Kidney (tissue), 14 donors: ENCODE measurements around the gene STK38. TPM values are rescaled to one million over a fixed set of nuclear protein-coding genes. Genes with fewer than 3 reads are reported as not detected.
"Not testable (repeated sequence)": the region's sequence is repeated elsewhere in the genome, so short reads cannot be mapped to it uniquely, and the experiment has no call there.

Source experiments
- DNase-seq, 5 donors: peaks; one replicate each; pipeline ENCODE4 v3.0.0-alpha.2; 2013 to 2020
- FAIRE-seq: peaks from 2 replicates; lab custom pipeline; 2012; peaks lifted over from hg19 to GRCh38; lab: Jason Lieb, UNC
- H3K27ac ChIP-seq, 2 donors: one replicate each; pipeline ENCODE4 v1.7.0; 2013; ENCODE audit warnings: low read depth in 2 of 2, low read length in 2 of 2, inconsistent platforms in 1 of 2
- H3K27me3 ChIP-seq: one replicate; pipeline ENCODE4 v1.7.1; 2013; ENCODE audit warnings: low read length, inconsistent platforms; ENCODE audit not compliant: control insufficient read depth, insufficient read depth
- H3K36me3 ChIP-seq, 3 donors: one replicate each; pipeline versions ENCODE4 v1.7.0 to v1.7.1; 2013; ENCODE audit warnings: low read length in 3 of 3, control low read depth in 1 of 3, inconsistent platforms in 1 of 3; ENCODE audit not compliant: insufficient read depth in 3 of 3, control insufficient read depth in 2 of 3
- H3K4me1 ChIP-seq, 3 donors: one replicate each; pipeline versions ENCODE4 v1.7.0 to v1.7.1; 2013; ENCODE audit warnings: low read length in 3 of 3, inconsistent platforms in 1 of 3, low read depth in 1 of 3; ENCODE audit not compliant: control insufficient read depth in 2 of 3, insufficient read depth in 2 of 3
- H3K4me3 ChIP-seq, 3 donors: one replicate each; pipeline versions ENCODE4 v1.7.0 to v1.8.1; 2013; ENCODE audit warnings: low read length in 3 of 3, control low read depth in 1 of 3, inconsistent platforms in 1 of 3
- H3K9ac ChIP-seq, 3 donors: one replicate each; pipeline versions ENCODE4 v1.7.0 to v1.7.1; 2013; ENCODE audit warnings: low read length in 3 of 3, control low read depth in 1 of 3, inconsistent platforms in 1 of 3
- H3K9me3 ChIP-seq, 3 donors: one replicate each; pipeline versions ENCODE4 v1.7.0 to v1.7.1; 2013; ENCODE audit warnings: low read length in 3 of 3, control low read depth in 1 of 3, inconsistent platforms in 1 of 3; ENCODE audit not compliant: control insufficient read depth in 2 of 3, insufficient read depth in 1 of 3
- intact Hi-C: fragments of 100-400 bp; cut with DNase I; formaldehyde crosslinking; loops from one replicate; pipeline ENCODE4 v1.11.1; 2022
- polyA plus RNA-seq: library from polyadenylated mRNA; stranded (reverse); fragments of 350-450 nt; fragmentation: Illumina TruSeq; extraction: RNeasy Lipid Tissue Mini Kit (QIAGEN cat#74804); gene quantifications from one replicate; pipeline ENCODE4 v1.2.3, GENCODE V29; 2014; ENCODE audit warnings: low read depth, low replicate concordance; ENCODE audit not compliant: insufficient read depth
- total RNA-seq: library from RNA; stranded (reverse); fragmentation: NEBNext Ultra II Directional; extraction: Animal tissue kit (Norgen Biotek cat#: 25700); gene quantifications from one replicate; pipeline ENCODE4 v1.2.1, GENCODE V29; 2021
- TF ChIP-seq, protein P1 (sequence below): IDR thresholded peaks from 3 replicates; pipeline ENCODE4 v1.5.1; 2012; ENCODE audit warnings: mild to moderate bottlenecking, moderate library complexity, borderline replicate concordance; ENCODE audit not compliant: insufficient read depth; ENCODE audit errors: extremely low read depth
- donor health status: control.
- donor health status: control.
- donor health status: control.
- donor health status: control.
- donor health status: control.
- donor health status: DM: yes; HTN: yes; CAD: no.
- donor health status: Normal renal cell carcinoma (clear cell type).

The STK38 gene
- total and polyA plus RNA-seq, 2 donors from 2014 or later = 21.3 to 30.4 TPM

DNA sequence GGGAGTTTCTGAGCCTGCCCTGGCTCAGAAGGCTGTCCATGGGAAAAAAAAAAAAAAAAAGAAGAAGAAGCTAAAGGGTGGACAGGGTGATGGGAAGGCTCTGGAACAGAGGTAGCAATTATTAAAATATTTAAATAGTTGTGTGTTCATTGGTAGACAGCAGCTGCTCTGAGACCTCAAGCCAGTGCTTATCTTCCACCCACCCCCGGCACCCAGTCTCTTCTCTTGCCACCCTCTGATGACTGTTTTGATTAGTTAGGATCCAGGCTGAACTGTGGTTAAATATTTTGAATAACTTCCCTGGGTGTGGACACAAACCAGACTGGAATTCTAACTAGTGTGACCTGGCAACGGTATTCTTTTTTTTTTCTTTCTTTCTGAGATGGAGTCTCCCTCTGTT, 30.0 kb upstream of the STK38 start:
- Histone ChIP-seq H3K27ac (no peak overlapping the region), H3K36me3 (no peaks in the 10 kb centered on the region), H3K4me3 (no peak overlapping the region), H3K9me3 (no peaks in the 10 kb centered on the region), H3K4me1 (no peaks in the 10 kb centered on the region), H3K27me3 (no peaks in the 10 kb centered on the region), H3K9ac (no peak overlapping the region)
- DNase-seq = no peak
- FAIRE-seq = no peak
- TF ChIP-seq, protein P1, sequence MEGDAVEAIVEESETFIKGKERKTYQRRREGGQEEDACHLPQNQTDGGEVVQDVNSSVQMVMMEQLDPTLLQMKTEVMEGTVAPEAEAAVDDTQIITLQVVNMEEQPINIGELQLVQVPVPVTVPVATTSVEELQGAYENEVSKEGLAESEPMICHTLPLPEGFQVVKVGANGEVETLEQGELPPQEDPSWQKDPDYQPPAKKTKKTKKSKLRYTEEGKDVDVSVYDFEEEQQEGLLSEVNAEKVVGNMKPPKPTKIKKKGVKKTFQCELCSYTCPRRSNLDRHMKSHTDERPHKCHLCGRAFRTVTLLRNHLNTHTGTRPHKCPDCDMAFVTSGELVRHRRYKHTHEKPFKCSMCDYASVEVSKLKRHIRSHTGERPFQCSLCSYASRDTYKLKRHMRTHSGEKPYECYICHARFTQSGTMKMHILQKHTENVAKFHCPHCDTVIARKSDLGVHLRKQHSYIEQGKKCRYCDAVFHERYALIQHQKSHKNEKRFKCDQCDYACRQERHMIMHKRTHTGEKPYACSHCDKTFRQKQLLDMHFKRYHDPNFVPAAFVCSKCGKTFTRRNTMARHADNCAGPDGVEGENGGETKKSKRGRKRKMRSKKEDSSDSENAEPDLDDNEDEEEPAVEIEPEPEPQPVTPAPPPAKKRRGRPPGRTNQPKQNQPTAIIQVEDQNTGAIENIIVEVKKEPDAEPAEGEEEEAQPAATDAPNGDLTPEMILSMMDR = no peak
- intact Hi-C loops = no loop called here

GRCh38 chr6:36576578-36576977, 29.3 kb upstream of the STK38 start:
- intact Hi-C loops = no loop called here
- no peak for FAIRE-seq
- Histone ChIP-seq H3K4me1 (no peaks in the 10 kb centered on the region), H3K36me3 (no peaks in the 10 kb centered on the region), H3K9ac (no peak overlapping the region), H3K4me3 (no peak overlapping the region), H3K27me3 (no peaks in the 10 kb centered on the region), H3K9me3 (no peaks in the 10 kb centered on the region), H3K27ac (no peak overlapping the region)
- DNase-seq = no peak
- TF ChIP-seq, protein P1 = no peak

DNA sequence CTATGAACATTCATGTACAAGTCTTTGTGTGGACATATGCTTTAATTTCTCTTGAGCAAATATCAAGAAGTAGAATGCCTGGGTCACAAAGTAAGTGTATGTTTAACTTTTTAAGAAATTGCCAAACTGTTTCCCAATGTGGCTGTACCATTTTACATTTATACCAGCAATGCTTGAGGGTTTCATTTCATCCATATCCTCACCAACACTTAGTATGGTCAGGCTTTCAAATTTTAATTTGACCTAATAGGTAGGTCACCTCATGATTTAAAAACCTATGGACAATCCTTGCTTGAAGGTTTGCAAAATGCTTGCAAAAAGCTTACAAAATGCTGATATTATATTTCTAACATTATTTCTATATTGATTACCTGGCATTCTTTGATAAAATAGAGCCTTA, 27.4 kb upstream of the STK38 start:
- TF ChIP-seq, protein P1 = no peak
- intact Hi-C loops = no loop called here
- Histone ChIP-seq H3K27me3 (no peaks in the 10 kb centered on the region), H3K36me3 (no peaks in the 10 kb centered on the region), H3K9ac (no peak overlapping the region), H3K27ac (no peak overlapping the region), H3K4me3 (no peak overlapping the region), H3K4me1 (no peaks in the 10 kb centered on the region), H3K9me3 (no peaks in the 10 kb centered on the region)
- no peak for FAIRE-seq
- no peak for DNase-seq

DNA sequence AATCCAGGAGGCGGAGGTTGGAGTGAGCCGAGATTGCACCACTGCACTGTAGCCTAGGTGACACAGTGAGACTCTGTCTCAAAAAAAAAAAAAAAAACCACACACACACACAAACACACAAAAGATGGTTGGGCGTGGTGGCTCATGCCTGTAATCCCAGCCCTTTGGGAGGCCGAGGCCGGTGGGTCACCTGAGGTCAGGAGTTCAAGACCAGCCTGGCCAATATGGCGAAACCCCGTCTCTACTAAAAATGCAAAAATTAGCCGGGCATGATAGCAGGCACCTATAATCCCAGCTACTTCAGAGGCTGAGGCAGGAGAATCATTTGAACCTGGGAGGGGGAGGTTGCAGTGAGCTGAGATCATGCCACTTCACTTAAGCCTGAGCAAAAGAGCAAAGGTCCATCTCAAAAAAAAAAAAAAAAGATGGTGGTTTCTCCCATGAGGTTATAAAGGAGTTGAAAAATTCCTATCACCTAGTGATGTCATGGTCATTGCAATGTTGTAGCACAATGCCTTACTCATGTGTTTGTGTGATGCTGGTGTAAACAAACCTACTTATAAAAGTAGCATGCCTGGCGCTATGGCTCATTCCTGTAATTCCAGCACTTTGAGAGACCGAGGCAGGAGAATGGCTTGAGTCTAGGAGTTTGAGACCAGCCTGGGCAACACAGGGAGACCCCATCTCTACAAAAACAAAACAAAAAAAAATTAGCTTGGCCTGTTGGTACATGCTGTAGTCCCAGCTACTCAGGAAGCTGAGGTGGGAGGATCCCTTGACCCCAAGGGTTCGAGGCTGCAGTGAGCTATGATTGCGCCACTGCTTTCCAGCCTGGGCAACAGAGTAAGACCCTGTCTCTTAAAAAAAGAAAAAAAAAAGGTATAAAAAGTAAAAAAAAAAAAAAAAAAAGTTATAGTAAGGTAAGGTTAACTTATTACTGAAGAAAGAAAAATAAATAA, 25.4 kb upstream of the STK38 start:
- DNase-seq, H3K27ac ChIP-seq, intact Hi-C loops, FAIRE-seq, H3K4me3 ChIP-seq, H3K9me3 ChIP-seq, H3K27me3 ChIP-seq, H3K9ac ChIP-seq, H3K4me1 ChIP-seq, H3K36me3 ChIP-seq: not testable (repeated sequence)
